HL-60 (cell line): Measurements from ENCODE around the gene PRORP.

Experiments used
- CTCF ChIP-seq: IDR thresholded peaks from one replicate; pipeline ENCODE4 v1.5.1; 2011; ENCODE audit warnings: low read length, control low read depth, inconsistent platforms; ENCODE audit not compliant: insufficient read depth
- GABPA ChIP-seq: IDR thresholded peaks from 2 replicates; pipeline ENCODE4 v1.6.1; 2012; ENCODE audit warnings: low read depth
- POLR2AphosphoS5 ChIP-seq: IDR thresholded peaks from 2 replicates; pipeline ENCODE4 v1.6.1; 2012; ENCODE audit warnings: low read depth

GRCh38 chr14:35124127-35124526, 1.8 kb downstream of the PRORP start:
- no peak for TF ChIP-seq GABPA
- TF ChIP-seq POLR2AphosphoS5 = no peak
- TF ChIP-seq CTCF = no peak
